Subcutaneous adipose tissue (tissue), 4 donors: ENCODE data around the gene KLHL12. TPM values are rescaled to one million over a fixed set of nuclear protein-coding genes. Genes with fewer than 3 reads are reported as not detected.

Source experiments
- total RNA-seq, 4 donors: library from RNA; depleted of rRNA; stranded (reverse); fragments of >200 nt; gene quantifications; one replicate each; pipeline ENCODE4 v1.1.0, GENCODE V29; 2016
- TF ChIP-seq, protein P1 (sequence below): fragments of 450-650 bp; IDR thresholded peaks from one replicate; pipeline ENCODE4 v1.5.1; 2016; ENCODE audit warnings: low read depth, mild to moderate bottlenecking, control low read depth, antibody characterized with exemption, moderate library complexity

The KLHL12 gene
- total RNA-seq, 4 donors from 2014 or later = 18.1 to 25.3 (median 22.2) TPM

DNA sequence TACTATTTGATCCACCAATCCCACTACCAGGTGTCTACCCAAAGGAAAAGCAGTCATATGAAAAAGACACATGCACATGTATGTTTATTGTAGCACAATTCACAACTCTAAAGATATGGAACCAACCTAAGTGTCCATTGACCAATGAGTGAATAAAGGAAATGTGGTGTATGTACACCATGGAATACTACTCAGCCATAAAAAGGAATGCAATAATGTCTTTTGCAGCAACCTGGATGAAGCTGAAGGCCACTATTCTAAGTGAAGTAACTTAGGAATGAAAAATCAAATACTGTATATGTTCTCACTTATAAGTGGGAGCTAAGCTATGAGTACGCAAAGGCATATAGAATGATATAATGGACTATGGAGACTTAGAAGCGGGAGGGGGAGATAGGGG is 18.4 kb upstream of the KLHL12 start:
- TF ChIP-seq, protein P1, sequence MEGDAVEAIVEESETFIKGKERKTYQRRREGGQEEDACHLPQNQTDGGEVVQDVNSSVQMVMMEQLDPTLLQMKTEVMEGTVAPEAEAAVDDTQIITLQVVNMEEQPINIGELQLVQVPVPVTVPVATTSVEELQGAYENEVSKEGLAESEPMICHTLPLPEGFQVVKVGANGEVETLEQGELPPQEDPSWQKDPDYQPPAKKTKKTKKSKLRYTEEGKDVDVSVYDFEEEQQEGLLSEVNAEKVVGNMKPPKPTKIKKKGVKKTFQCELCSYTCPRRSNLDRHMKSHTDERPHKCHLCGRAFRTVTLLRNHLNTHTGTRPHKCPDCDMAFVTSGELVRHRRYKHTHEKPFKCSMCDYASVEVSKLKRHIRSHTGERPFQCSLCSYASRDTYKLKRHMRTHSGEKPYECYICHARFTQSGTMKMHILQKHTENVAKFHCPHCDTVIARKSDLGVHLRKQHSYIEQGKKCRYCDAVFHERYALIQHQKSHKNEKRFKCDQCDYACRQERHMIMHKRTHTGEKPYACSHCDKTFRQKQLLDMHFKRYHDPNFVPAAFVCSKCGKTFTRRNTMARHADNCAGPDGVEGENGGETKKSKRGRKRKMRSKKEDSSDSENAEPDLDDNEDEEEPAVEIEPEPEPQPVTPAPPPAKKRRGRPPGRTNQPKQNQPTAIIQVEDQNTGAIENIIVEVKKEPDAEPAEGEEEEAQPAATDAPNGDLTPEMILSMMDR = no peak

DNA sequence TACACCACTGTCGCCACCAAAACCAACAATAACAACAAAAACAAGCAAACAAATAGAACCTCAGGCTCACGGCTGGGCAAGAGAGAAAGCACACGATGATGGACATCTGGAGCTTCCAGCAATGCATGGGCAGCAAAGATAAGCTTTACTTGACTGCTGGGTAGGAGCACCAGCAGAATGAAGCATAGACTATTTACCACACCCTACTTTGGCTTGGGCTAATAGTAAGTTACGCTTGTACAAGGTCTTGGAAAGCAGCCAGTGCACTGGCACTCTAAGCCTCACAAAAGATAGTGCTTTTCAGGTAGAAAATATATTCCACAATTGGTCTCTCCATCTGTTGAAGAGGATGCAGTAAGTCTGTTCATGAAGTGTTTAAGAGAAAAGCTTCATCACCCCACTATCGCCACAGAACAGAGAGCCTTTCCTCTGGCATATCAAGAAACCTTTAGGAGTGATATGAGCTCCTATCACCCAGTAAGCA is 17.4 kb upstream of the KLHL12 start:
- TF ChIP-seq, protein P1 = no peak

DNA sequence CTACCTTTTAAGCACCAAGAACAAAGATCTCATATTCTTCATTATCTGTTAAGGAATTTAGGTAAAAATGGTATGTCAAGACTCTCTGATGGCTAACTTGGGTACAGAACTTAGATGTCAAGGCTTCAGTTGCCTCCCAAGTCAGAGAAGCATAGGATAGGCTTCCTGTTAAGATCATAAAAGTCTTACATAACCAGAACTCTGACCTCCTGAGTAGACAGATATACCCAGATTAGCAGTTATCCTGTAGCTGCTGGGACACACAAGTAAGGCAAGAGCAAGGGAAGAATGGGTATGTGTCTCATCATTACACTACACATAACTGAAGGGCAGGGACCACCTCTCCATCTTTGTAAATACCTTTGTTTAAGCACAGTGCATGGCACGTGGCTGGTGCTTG is 15.4 kb upstream of the KLHL12 start:
- TF ChIP-seq, protein P1 = no peak

DNA sequence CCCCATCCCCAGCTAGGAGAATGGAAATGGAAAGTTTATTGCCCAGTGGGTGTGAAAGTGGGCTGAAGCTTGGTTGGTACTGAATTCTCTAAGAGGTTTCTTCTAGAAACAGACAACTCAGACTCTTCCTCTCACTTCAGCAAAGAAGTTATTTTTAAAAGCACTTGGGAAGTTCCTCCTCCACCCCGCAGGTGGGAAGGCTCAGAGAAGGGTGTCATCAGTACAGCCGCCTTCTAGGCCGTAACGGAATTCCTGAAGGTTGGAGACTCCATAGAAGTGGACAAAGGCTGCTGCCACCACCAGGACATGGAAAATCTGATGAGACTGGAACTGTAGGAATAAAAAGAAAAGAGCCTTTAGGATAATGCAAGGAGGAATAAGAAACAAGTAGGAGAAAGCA is 14.3 kb upstream of the KLHL12 start:
- TF ChIP-seq, protein P1 = no peak

DNA sequence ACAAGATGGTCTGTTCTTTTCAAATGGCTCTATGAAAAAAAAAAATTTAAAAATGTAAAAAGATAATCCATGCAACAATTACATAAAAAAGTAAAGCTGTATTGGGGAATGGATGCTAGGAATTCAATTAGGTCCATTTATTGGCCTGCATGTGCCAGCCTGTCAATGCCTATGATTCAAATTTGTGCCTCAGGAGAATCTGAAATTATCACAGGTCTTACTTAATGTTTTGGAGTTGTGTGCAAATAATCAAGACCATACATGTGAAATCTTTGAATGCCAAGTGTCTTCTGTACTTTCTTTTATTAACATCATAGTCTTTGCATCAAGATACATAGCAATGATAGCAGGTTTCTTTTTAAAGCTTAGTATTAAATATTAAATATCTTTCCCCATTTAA is 13.5 kb upstream of the KLHL12 start:
- TF ChIP-seq, protein P1 = no peak

DNA sequence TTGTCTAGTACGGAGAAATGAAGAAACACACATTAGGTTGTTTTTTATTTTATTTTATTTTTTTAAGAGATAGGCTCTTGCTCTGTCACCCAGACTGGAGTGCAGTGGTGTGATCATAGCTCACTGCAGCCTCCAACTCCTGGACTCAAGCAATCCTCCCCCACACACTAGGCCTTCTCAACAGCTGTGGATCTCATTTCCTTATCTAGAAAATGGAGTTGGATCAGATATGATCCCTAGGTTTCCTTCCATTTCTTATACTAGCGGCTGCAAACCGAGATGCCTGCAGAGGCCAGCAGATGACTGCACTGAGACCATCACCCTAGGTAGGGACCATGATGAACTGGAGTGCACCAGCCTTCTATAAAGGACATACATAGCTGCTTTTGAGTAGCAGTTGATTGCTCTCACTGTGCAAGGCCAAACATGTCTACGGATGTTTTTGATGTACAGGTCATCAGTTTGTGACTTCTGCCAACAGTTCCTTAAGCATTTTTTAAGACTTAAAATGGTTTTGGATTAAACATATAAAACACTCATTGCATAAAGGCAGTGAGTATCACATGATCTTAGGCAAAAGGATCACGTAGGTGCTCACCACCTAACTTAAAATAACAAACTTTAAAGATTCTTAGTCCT is 11.4 kb upstream of the KLHL12 start:
- TF ChIP-seq, protein P1 = no peak

DNA sequence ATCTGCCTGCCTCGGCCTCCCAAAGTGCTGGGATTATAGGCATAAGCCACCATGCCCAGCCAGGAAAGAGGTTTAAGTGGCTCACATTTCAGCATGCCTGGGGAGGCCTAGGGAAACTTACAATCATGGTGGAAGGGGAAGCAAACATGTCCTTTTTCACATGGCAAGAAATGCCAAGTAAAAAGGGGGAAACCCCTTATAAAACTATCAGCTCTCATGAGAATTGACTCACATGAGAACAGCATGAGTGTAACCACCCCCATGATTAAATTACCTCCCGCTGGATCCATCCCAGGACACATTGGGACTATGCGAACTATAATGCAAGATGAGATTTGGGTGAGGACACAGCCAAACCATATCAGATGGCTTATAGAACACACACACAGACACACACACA is 8.8 kb upstream of the KLHL12 start:
- TF ChIP-seq, protein P1 = no peak
